Sigmoid colon (tissue), 7 donors: ENCODE measurements around the gene ADIPOR1. TPM values are rescaled to one million over a fixed set of nuclear protein-coding genes. Genes with fewer than 3 reads are reported as not detected.

ENCODE experiments used
- DNase-seq: peaks from one replicate; pipeline ENCODE4 v3.0.0-alpha.2; 2019
- H3K27ac ChIP-seq, 4 donors: fragments of 200-600 bp; sonication (generic); one replicate each; pipeline ENCODE4 v1.5.1; 2016 to 2019; ENCODE audit warnings: mild to moderate bottlenecking in 1 of 4
- H3K27me3 ChIP-seq, 3 donors: fragments of 200-600 bp; sonication (generic); one replicate each; pipeline ENCODE4 v1.5.1; 2019; ENCODE audit warnings: mild to moderate bottlenecking in 1 of 3
- H3K36me3 ChIP-seq, 4 donors: fragments of 200-600 bp; sonication (generic); one replicate each; pipeline ENCODE4 v1.5.1; 2016 to 2019
- H3K4me1 ChIP-seq, 4 donors: fragments of 200-600 bp; sonication (generic); one replicate each; pipeline ENCODE4 v1.5.1; 2017 to 2019
- H3K4me3 ChIP-seq, 4 donors: fragments of 200-600 bp; sonication (generic); one replicate each; pipeline ENCODE4 v1.5.1; 2017 to 2019; ENCODE audit warnings: mild to moderate bottlenecking in 2 of 4, moderate library complexity in 1 of 4
- H3K9me3 ChIP-seq, 4 donors: fragments of 200-600 bp in 3 of 4; sonication (generic) in 3 of 4; one replicate each; pipeline versions ENCODE4 v1.5.1 to v1.6.1; 2013 to 2019
- EP300 ChIP-seq, 4 donors: sonication (generic); formaldehyde crosslinking; IDR thresholded peaks; one replicate each; pipeline ENCODE4 v1.6.1; 2017; ENCODE audit warnings: antibody characterized with exemption in 4 of 4
- POLR2A ChIP-seq, 2 donors: fragments of 450-650 bp; IDR thresholded peaks; one replicate each; pipeline ENCODE4 v1.6.1; 2016; ENCODE audit warnings: antibody characterized with exemption in 2 of 2, mild to moderate bottlenecking in 2 of 2, moderate library complexity in 2 of 2
- POLR2AphosphoS5 ChIP-seq, 4 donors: sonication (generic); formaldehyde crosslinking; IDR thresholded peaks; one replicate each; pipeline ENCODE4 v1.6.1; 2017; ENCODE audit warnings: antibody characterized with exemption in 4 of 4
- WGBS, 2 donors: extraction: QIAGEN DNeasy Blood & Tissue Kit; methylation state at CpG; one replicate each; pipeline ENCODE4 v1.1.7; 2013; 5-methylcytosine and 5-hydroxymethylcytosine counted together
- intact Hi-C: fragments of 100-400 bp; cut with DNase I; formaldehyde crosslinking; loops from one replicate; pipeline ENCODE4 v1.15.1; 2023
- polyA plus RNA-seq, 3 donors: library from polyadenylated mRNA; stranded (reverse); fragments of 200-250 nt; gene quantifications; one replicate each; pipeline ENCODE4 v1.2.3, GENCODE V29; 2013
- total RNA-seq, 4 donors: library from RNA; depleted of rRNA; stranded (reverse); fragments of >200 nt; gene quantifications; one replicate each; pipeline ENCODE4 v1.1.0, GENCODE V29; 2016
- TF ChIP-seq, protein P1 (sequence below), 4 experiments: fragments of 450-650 bp in 3 of 4; fragments of 200-600 bp in 1 of 4; IDR thresholded peaks; one replicate each; pipeline ENCODE4 v1.5.1; 2016 to 2019; ENCODE audit warnings: antibody characterized with exemption in 4 of 4, mild to moderate bottlenecking in 3 of 4, moderate library complexity in 2 of 4
- donor health status: healthy with polysubstance abuse.
- donor health status: Bipolar disorder and iron deficiency.
- donor health status: healthy.

The ADIPOR1 gene
- total and polyA plus RNA-seq, 7 donors, result 54.4 to 82.9 (median 69.2) TPM

- Histone ChIP-seq H3K27ac (peak overlapping the region in 3 of 4 donors; percentile 32 to 45 (median 33)), H3K4me3 (no peak overlapping the region), H3K27me3 (no peaks in the 10 kb centered on the region), H3K36me3 (peaks cover 8 to 32% (median 16%) of the 10 kb centered on the region in 4 donors), H3K9me3 (no peaks in the 10 kb centered on the region), H3K4me1 (peaks cover 0 to 48% (median 34%) of the 10 kb centered on the region in 4 donors)
- 28 to 30% methylated on average over 4 of the region's 4 CpGs for WGBS, 2 donors
- DNase-seq, result peak; percentile 74
- TF ChIP-seq POLR2AphosphoS5 (IDR thresholded peaks at IDR 0.05), result peak in 2 of 4 donors; percentile 38 to 42
- TF ChIP-seq, protein P1, sequence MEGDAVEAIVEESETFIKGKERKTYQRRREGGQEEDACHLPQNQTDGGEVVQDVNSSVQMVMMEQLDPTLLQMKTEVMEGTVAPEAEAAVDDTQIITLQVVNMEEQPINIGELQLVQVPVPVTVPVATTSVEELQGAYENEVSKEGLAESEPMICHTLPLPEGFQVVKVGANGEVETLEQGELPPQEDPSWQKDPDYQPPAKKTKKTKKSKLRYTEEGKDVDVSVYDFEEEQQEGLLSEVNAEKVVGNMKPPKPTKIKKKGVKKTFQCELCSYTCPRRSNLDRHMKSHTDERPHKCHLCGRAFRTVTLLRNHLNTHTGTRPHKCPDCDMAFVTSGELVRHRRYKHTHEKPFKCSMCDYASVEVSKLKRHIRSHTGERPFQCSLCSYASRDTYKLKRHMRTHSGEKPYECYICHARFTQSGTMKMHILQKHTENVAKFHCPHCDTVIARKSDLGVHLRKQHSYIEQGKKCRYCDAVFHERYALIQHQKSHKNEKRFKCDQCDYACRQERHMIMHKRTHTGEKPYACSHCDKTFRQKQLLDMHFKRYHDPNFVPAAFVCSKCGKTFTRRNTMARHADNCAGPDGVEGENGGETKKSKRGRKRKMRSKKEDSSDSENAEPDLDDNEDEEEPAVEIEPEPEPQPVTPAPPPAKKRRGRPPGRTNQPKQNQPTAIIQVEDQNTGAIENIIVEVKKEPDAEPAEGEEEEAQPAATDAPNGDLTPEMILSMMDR (IDR thresholded peaks at IDR 0.05), result no peak
- intact Hi-C loops, result no loop called here
These were observed 5.3 kb downstream of the ADIPOR1 start for GRCh38 chr1:202952818-202953217.

- H3K4me3 ChIP-seq, result no peak overlapping the region
- H3K27me3 ChIP-seq, result no peaks in the 10 kb centered on the region
- WGBS, 2 donors, result 96 to 98% methylated on average over 1 of the region's 1 CpG
- no peak for DNase-seq
- intact Hi-C loops, result no loop called here
- H3K27ac ChIP-seq, result peak overlapping the region in 3 of 4 donors; percentile 32 to 45 (median 33)
- H3K36me3 ChIP-seq, result peaks cover 8 to 40% (median 16%) of the 10 kb centered on the region in 4 donors
- H3K9me3 ChIP-seq, result no peaks in the 10 kb centered on the region
- no peak for TF ChIP-seq EP300 (IDR thresholded peaks at IDR 0.05)
- TF ChIP-seq, protein P1 (IDR thresholded peaks at IDR 0.05), result no peak
- TF ChIP-seq POLR2A (IDR thresholded peaks at IDR 0.05), result no peak
- TF ChIP-seq POLR2AphosphoS5 (IDR thresholded peaks at IDR 0.05), result no peak
- H3K4me1 ChIP-seq, result peaks cover 0 to 44% (median 30%) of the 10 kb centered on the region in 4 donors
These were observed 6.0 kb downstream of the ADIPOR1 start for GRCh38 chr1:202952099-202952498.

DNA sequence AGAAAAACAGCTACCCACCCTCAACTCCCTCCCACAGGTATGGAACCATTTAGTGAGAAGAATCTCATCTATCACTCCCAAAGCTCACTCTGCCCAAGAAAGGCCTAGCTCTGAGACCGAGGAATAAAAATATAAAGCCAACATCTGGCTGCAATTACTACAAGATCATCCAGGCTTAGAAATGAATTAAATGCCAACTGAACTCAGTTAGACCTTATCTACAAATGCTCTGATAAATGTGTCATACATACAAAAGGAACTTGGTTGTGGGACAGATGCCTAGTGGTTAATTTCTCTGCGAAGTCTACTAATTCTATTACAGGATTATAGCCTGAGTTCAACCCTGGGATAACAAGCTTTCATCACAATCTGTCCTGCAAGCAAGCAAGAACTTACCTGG, 6.7 kb downstream of the ADIPOR1 start:
- Histone ChIP-seq H3K9me3 (no peaks in the 10 kb centered on the region), H3K27me3 (no peaks in the 10 kb centered on the region), H3K27ac (no peak overlapping the region), H3K4me1 (peaks cover 0 to 37% (median 23%) of the 10 kb centered on the region in 4 donors), H3K36me3 (peaks cover 10 to 46% (median 16%) of the 10 kb centered on the region in 4 donors), H3K4me3 (no peak overlapping the region)
- DNase-seq, result no peak
- WGBS, 2 donors, result 93 to 94% methylated on average over 2 of the region's 2 CpGs
- TF ChIP-seq POLR2AphosphoS5 (IDR thresholded peaks at IDR 0.05), result no peak
- TF ChIP-seq, protein P1 (IDR thresholded peaks at IDR 0.05), result no peak
- TF ChIP-seq EP300 (IDR thresholded peaks at IDR 0.05), result no peak
- TF ChIP-seq POLR2A (IDR thresholded peaks at IDR 0.05), result no peak
- intact Hi-C loops, result no loop called here

- Histone ChIP-seq H3K4me1 (no peaks in the 10 kb centered on the region), H3K36me3 (peaks cover 28 to 100% (median 66%) of the 10 kb centered on the region in 4 donors), H3K4me3 (no peak overlapping the region), H3K9me3 (no peaks in the 10 kb centered on the region), H3K27me3 (no peaks in the 10 kb centered on the region), H3K27ac (no peak overlapping the region)
- WGBS, 2 donors, result 96 to 98% methylated on average over 2 of the region's 2 CpGs
- intact Hi-C loops, result no loop called here
- TF ChIP-seq POLR2A (IDR thresholded peaks at IDR 0.05), result no peak
- TF ChIP-seq, protein P1 (IDR thresholded peaks at IDR 0.05), result no peak
- TF ChIP-seq EP300 (IDR thresholded peaks at IDR 0.05), result no peak
- no peak for TF ChIP-seq POLR2AphosphoS5 (IDR thresholded peaks at IDR 0.05)
- DNase-seq, result no peak
These were observed 12.6 kb downstream of the ADIPOR1 start for GRCh38 chr1:202945483-202945882.

DNA sequence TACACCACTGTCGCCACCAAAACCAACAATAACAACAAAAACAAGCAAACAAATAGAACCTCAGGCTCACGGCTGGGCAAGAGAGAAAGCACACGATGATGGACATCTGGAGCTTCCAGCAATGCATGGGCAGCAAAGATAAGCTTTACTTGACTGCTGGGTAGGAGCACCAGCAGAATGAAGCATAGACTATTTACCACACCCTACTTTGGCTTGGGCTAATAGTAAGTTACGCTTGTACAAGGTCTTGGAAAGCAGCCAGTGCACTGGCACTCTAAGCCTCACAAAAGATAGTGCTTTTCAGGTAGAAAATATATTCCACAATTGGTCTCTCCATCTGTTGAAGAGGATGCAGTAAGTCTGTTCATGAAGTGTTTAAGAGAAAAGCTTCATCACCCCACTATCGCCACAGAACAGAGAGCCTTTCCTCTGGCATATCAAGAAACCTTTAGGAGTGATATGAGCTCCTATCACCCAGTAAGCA, 13.6 kb downstream of the ADIPOR1 start:
- Histone ChIP-seq H3K4me1 (no peaks in the 10 kb centered on the region), H3K27ac (no peak overlapping the region), H3K4me3 (no peak overlapping the region), H3K9me3 (no peaks in the 10 kb centered on the region), H3K27me3 (no peaks in the 10 kb centered on the region), H3K36me3 (peaks cover 21 to 99% (median 60%) of the 10 kb centered on the region in 4 donors)
- no peak for DNase-seq
- intact Hi-C loops, result no loop called here
- 93 to 95% methylated on average over 5 of the region's 5 CpGs for WGBS, 2 donors
- no peak for TF ChIP-seq POLR2AphosphoS5 (IDR thresholded peaks at IDR 0.05)
- TF ChIP-seq, protein P1 (IDR thresholded peaks at IDR 0.05), result no peak
- no peak for TF ChIP-seq EP300 (IDR thresholded peaks at IDR 0.05)
- no peak for TF ChIP-seq POLR2A (IDR thresholded peaks at IDR 0.05)
